ENCODE measurements around the gene PICK1. TPM values are rescaled to one million over a fixed set of nuclear protein-coding genes. Genes with fewer than 3 reads are reported as not detected.

The PICK1 gene
- 10 to 100 TPM; 21.0 to 22.0 TPM for total RNA-seq

GRCh38 chr22:38056969-38057891 lies at the start of gene PICK1:
Gene PICK1 (plus strand): TSS chr22:38057404. CDS start chr22:38057810, 406 bp downstream.

DNA sequence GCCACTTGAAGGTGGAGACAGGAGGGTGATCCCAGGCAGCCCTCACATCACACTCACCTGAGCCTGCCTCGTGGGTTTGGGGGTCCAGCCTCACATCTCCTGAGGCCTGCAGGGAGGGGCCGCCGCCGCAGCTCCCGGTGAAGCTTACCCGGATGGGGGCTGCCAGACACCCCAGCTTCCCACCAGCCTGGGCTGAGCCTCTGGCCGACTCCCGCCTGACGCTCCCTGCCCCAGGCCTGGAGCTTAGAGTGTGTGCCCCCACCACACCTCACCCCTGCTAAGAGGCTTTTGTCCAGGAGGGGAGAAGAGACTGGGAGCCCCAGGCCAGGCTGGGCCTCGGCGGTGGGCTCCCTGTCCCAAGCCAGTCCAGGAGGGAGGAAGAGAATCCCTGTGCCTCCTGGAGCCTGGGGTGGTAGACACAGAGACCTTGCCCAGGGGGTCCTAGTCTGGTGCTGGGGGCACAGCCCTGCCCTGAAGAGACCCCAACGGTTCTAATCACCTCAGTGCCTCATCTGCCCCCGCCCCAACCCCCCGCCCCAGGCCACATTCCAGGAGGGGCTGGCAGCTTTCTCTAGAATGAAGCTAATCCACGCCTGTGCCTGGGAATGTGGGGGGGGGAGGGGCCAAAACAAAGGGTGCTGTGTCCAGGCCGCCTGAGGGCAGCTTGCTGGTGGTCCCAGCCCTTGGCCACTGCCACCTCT lies 26.9 kb downstream of the PICK1 start, which contains the start of gene SLC16A8:
TSS of gene SLC16A8 (minus strand) at position 254 of the 701 bp plus-strand sequence. CDS start 1,311 bp downstream, outside the sequence.

DNA sequence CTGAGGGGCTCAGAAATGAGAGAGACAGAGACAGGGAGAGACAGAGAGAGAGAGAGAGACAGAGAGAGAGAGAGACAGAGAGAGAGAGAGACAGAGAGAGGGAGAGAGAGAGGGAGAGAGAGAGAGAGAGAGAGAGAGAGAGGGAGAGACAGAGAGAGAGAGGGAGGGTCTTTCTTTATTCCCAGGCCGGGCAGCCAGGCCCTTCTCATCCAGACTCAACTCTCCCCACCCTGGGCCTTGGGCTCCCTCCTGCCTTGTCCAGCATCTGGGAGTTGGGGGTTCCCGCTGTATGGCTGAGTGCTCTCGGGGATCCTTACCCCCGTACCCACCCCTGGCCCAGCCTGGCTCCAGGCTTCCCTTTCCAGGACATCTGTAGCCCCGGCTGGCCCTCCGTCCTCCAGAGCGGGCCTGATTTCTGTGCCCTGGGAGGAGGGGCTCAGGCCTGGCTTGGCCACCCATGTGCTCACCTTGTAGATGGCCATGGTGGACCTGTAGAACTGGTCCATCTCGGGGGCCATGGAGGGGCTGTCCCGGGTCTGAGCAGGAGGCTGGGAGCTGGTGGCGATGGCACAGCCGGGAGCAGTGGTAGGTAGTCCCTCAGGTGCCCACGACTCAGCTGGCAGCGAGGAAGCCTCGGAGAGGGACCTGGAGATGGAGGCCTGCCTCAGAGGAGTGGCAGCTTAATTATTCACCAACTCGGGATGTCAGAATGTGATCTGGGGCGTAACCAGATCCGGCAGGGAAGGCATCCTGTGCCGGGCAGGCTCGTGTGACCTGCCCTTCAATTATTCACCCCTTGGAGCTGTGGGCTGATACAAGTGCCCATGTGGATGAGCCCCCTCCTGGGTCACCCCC lies 53.0 kb downstream of the PICK1 start, which contains the start of gene BAIAP2L2:
TSS of gene BAIAP2L2 (minus strand) at position 677 of the 855 bp plus-strand sequence. CDS start at position 518, 159 bp downstream.

Other genes starting within 250 kb of the PICK1 start
- 10 to 100 TPM in 1 of 2 donors, 1 to 10 TPM in 1; 9.6 to 16.7 TPM for gene GCAT, start 249.5 kb upstream of the PICK1 start, total RNA-seq
- gene GALR3, start 234.0 kb upstream of the PICK1 start, total RNA-seq: not detected
- 10 to 100 TPM; 78.3 to 82.6 TPM for gene ANKRD54, start 213.1 kb upstream of the PICK1 start, total RNA-seq
- 100 to 1,000 TPM; 159 to 240 TPM for gene EIF3L, start 208.0 kb upstream of the PICK1 start, total RNA-seq
- gene MICALL1, start 151.1 kb upstream of the PICK1 start, total RNA-seq: 10 to 100 TPM; 24.8 to 33.6 TPM
- gene C22orf23, start 103.8 kb upstream of the PICK1 start, total RNA-seq: under 1 TPM in 1 of 2 donors, not detected in 1; 0.34 TPM
- gene POLR2F, start 103.7 kb upstream of the PICK1 start, total RNA-seq: 10 to 100 TPM; 48.2 to 64.9 TPM
- gene SOX10, start 72.8 kb upstream of the PICK1 start, total RNA-seq: 100 to 1,000 TPM; 272 to 296 TPM
- gene SLC16A8, start 26.8 kb downstream of the PICK1 start, total RNA-seq: not detected
- gene BAIAP2L2, start 53.3 kb downstream of the PICK1 start, total RNA-seq: 10 to 100 TPM in 1 of 2 donors, 1 to 10 TPM in 1; 8.9 to 28.0 TPM
- gene PLA2G6, start 124.4 kb downstream of the PICK1 start, total RNA-seq: 10 to 100 TPM; 12.0 to 18.2 TPM
- 10 to 100 TPM in 1 of 2 donors, 1 to 10 TPM in 1; 8.6 to 23.0 TPM for gene MAFF, start 144.6 kb downstream of the PICK1 start, total RNA-seq
- 10 to 100 TPM; 37.3 to 59.9 TPM for gene TMEM184B, start 215.6 kb downstream of the PICK1 start, total RNA-seq

Measured in melanocyte of skin (primary cell).